ENCODE measurements around the gene MIB1. TPM values are rescaled to one million over a fixed set of nuclear protein-coding genes. Genes with fewer than 3 reads are reported as not detected.

The MIB1 gene
- total RNA-seq: 10 to 100 TPM; 13.6 to 15.3 TPM
- polyA plus RNA-seq (2013, experiment 1 of 2): 17.5 TPM
- 20.3 TPM for polyA plus RNA-seq (2013, experiment 2 of 2)
- 47.8 to 503 (median 119) reads per million in 172 experiments for total RNA-seq

DNA sequence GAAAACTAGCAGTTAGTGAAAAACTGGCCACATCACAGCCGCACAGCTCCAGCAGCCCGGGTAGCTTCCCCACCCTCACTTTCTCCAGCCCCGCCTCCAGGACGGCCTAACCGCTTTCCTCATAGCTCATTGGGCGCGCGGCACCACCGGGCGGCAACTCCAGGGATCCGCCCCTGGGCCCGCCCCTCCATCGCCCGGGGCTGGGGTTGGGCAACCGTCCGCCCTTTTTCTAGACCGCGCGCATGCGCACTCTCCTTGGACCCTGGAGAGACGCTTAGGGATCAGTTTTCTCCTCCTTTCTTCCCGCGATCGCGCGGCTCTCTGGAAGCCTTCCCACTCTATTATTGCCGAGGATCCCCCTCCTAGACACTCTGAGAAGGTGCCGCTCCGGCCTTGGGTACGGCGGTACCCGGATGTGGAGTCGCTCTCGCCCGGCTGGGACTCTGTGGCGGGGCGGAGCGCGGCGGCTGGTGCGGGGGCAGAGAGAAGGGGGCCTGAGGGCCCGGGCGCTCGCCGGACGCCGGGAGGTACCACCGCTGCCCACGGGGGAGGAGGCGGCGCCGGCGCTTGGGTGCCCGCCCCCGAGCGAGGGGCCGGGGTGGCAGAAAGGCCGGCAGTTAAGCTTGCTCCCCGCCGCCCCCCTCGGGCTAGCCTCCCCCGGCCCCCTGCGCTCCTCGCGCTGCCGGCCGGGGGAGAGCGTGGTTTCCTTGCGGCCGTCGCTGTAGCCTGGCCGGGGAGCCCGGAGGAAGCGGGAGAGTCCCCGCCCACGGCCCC, at the start of gene MIB1:
Gene MIB1 (plus strand): TSS at position 255 of the 774 bp plus-strand sequence. CDS start 792 bp downstream, outside the sequence.
- TF ChIP-seq, protein P1, sequence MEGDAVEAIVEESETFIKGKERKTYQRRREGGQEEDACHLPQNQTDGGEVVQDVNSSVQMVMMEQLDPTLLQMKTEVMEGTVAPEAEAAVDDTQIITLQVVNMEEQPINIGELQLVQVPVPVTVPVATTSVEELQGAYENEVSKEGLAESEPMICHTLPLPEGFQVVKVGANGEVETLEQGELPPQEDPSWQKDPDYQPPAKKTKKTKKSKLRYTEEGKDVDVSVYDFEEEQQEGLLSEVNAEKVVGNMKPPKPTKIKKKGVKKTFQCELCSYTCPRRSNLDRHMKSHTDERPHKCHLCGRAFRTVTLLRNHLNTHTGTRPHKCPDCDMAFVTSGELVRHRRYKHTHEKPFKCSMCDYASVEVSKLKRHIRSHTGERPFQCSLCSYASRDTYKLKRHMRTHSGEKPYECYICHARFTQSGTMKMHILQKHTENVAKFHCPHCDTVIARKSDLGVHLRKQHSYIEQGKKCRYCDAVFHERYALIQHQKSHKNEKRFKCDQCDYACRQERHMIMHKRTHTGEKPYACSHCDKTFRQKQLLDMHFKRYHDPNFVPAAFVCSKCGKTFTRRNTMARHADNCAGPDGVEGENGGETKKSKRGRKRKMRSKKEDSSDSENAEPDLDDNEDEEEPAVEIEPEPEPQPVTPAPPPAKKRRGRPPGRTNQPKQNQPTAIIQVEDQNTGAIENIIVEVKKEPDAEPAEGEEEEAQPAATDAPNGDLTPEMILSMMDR (IDR thresholded peaks at IDR 0.05): no peak
- H3K4me1 Mint-ChIP-seq (ENCODE audit: low read depth): peaks cover 43% of the 10 kb centered on the region
- no peaks in the 10 kb centered on the region for H3K9me3 Mint-ChIP-seq
- POLR2A ChIA-PET: interaction anchor here (0.9 to 4.3 kb wide), 14 partner anchors 10 to 629 kb away, joined by 3 to 86 read pairs (median 6); partner anchors contain the start of genes ABHD3, ESCO1, ROCK1 and SNRPD1
- CTCF ChIA-PET: interaction anchor here (0.7 to 4.0 kb wide), 5 partner anchors 9 to 140 kb away, joined by 3 to 20 read pairs (median 11); partner anchors contain the start of genes ABHD3, ESCO1 and SNRPD1
- peak; percentile 96 for ATAC-seq (ENCODE audit: poor library complexity)
- intact Hi-C loops (cut with DNase I, micrococcal nuclease): loop anchor here (1.0 to 10.0 kb wide), 5 partner anchors 36 to 630 kb away; partner anchors contain the start of genes ABHD3 (in 2 of the 2), ESCO1 (in 1 of the 2), ROCK1 (in 1 of the 2) and SNRPD1 (in 1 of the 2)
- DNase-seq: peak; percentile 97 to 99 (median 98)
- H3K4me3 Mint-ChIP-seq: peak within 1 kb of the TSS; percentile 98
- H3K27me3 Mint-ChIP-seq: no peaks in the 10 kb centered on the region
- Histone ChIP-seq H3K27me3 (ENCODE audit: control insufficient read depth in 1 of 2, insufficient read depth in 2 of 2, low read length in 2 of 2) (no peaks in the 10 kb centered on the region), H3K36me3 (ENCODE audit: insufficient read depth, low read length) (no peaks in the 10 kb centered on the region), H3K4me1 (ENCODE audit: insufficient read depth, low read length) (peaks cover 36% of the 10 kb centered on the region), H3K4me3 (ENCODE audit: low read length) (peak within 1 kb of the TSS; percentile 94), H3K9me3 (ENCODE audit: control insufficient read depth in 1 of 2, insufficient read depth in 1 of 2, low read length in 2 of 2) (no peaks in the 10 kb centered on the region), H3K27ac (ENCODE audit: low read depth in 1 of 2, low read length in 2 of 2) (peak within 1 kb of the TSS; percentile 87 to 95)
- peaks cover 7% of the 10 kb centered on the region for H3K36me3 Mint-ChIP-seq (ENCODE audit: low read depth)
- H3K27ac Mint-ChIP-seq: peak within 1 kb of the TSS; percentile 93

DNA sequence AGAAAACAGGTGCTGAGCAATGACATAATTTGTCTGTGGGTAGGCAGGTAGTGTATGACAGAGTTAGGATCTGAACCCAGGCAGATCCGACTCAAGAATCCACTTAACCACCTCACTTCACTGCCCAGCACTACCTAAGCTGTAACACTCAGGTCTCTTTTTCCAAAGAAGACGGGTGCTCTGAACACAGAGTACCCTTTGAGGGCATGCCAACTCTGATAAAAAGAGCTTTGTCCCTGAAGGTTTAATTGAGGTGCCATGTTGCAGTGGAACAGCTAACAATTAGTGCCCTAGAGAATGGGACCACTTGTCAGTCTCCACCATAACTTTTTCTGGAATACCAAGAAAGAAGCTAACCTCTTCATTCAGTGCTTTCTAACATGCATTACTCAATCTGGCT, 47.3 kb upstream of the MIB1 start:
- TF ChIP-seq, protein P1 (IDR thresholded peaks at IDR 0.05): no peak
- H3K27ac Mint-ChIP-seq: no peak overlapping the region
- CTCF ChIA-PET: no interaction called here
- H3K4me3 Mint-ChIP-seq: no peak overlapping the region
- Histone ChIP-seq H3K4me3 (ENCODE audit: low read length) (no peak overlapping the region), H3K27me3 (ENCODE audit: control insufficient read depth in 1 of 2, insufficient read depth in 2 of 2, low read length in 2 of 2) (no peaks in the 10 kb centered on the region), H3K9me3 (ENCODE audit: control insufficient read depth in 1 of 2, insufficient read depth in 1 of 2, low read length in 2 of 2) (peaks cover 0 to 8% of the 10 kb centered on the region in 2 experiments), H3K36me3 (ENCODE audit: insufficient read depth, low read length) (peaks cover 32% of the 10 kb centered on the region), H3K27ac (ENCODE audit: low read depth in 1 of 2, low read length in 2 of 2) (no peak overlapping the region), H3K4me1 (ENCODE audit: insufficient read depth, low read length) (no peaks in the 10 kb centered on the region)
- H3K36me3 Mint-ChIP-seq (ENCODE audit: low read depth): peaks cover 91% of the 10 kb centered on the region
- no peaks in the 10 kb centered on the region for H3K27me3 Mint-ChIP-seq
- ATAC-seq (ENCODE audit: poor library complexity): no peak
- POLR2A ChIA-PET: interaction anchor here (0.9 kb wide), 1 partner anchor 93 kb away, joined by 3 read pairs; the partner anchor contains the start of gene ESCO1
- peaks cover 4% of the 10 kb centered on the region for H3K4me1 Mint-ChIP-seq (ENCODE audit: low read depth)
- peaks cover 2% of the 10 kb centered on the region for H3K9me3 Mint-ChIP-seq
- no peak for DNase-seq
- intact Hi-C loops (cut with DNase I, micrococcal nuclease): no loop called here

DNA sequence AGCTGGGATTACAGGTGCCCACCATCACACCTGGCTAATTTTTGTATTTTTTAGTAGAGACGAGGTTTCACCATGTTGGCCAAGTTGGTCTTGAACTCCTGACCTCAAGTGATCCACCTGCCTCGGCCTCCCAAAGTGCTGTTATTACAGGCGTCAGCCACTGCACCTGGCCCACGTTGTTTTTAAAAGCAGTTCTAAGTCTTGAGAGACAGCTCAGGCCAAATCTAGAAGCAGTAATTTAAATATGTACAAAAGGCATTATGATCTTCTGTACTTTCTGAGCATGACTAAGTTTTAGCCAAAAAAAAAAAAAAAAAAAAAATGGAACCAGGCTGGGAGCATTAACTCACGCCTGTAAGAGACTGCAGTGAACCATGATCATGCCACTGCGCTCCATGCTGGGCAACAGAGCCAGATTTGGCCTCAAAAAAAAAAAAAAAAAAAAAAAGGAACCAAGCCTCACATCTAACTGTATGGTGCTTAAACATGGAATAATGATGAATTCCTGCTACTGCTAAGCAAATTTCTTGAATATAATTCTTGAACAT, 40.0 kb upstream of the MIB1 start:
- H3K9me3 ChIP-seq (ENCODE audit: control insufficient read depth in 1 of 2, insufficient read depth in 1 of 2, low read length in 2 of 2): no peaks in the 10 kb centered on the region
- H3K4me3 ChIP-seq (ENCODE audit: low read length): no peak overlapping the region
- ATAC-seq (ENCODE audit: poor library complexity) (no peak), DNase-seq (no peak)
- H3K4me1 ChIP-seq (ENCODE audit: insufficient read depth, low read length): peaks cover 8% of the 10 kb centered on the region
- ChIA-PET POLR2A (interaction anchor here (0.6 to 1.3 kb wide), 2 partner anchors 51 to 100 kb away, joined by 3 to 5 read pairs; partner anchors contain the start of gene ESCO1), CTCF (no interaction called here)
- H3K27ac ChIP-seq (ENCODE audit: low read depth in 1 of 2, low read length in 2 of 2): no peak overlapping the region
- H3K36me3 ChIP-seq (ENCODE audit: insufficient read depth, low read length): peaks cover 16% of the 10 kb centered on the region
- no peaks in the 10 kb centered on the region for H3K9me3 Mint-ChIP-seq
- TF ChIP-seq, protein P1 (IDR thresholded peaks at IDR 0.05): no peak
- H3K4me1 Mint-ChIP-seq (ENCODE audit: low read depth): peaks cover 24% of the 10 kb centered on the region
- intact Hi-C loops (cut with DNase I, micrococcal nuclease): loop anchor here (5.0 to 10.0 kb wide), 2 partner anchors 88 to 104 kb away; partner anchors contain the start of gene SNRPD1 (in 1 of the 2)
- H3K36me3 Mint-ChIP-seq (ENCODE audit: low read depth): peaks cover 65% of the 10 kb centered on the region
- H3K4me3 Mint-ChIP-seq: no peak overlapping the region
- no peaks in the 10 kb centered on the region for H3K27me3 ChIP-seq (ENCODE audit: control insufficient read depth in 1 of 2, insufficient read depth in 2 of 2, low read length in 2 of 2)
- H3K27me3 Mint-ChIP-seq: no peaks in the 10 kb centered on the region
- no peak overlapping the region for H3K27ac Mint-ChIP-seq
